WTC11 (cell line): ENCODE measurements around the gene FGF13.

ENCODE experiments used
- CTCF ChIP-seq: fragments of 200-600 bp; IDR thresholded peaks from 2 replicates; pipeline ENCODE4 v1.8.0; 2022; ENCODE audit warnings: antibody characterized with exemption
- MYBL2 ChIP-seq: sonication (generic); formaldehyde crosslinking; IDR thresholded peaks from 2 replicates; pipeline ENCODE4 v1.8.1; 2023; ENCODE audit warnings: mild to moderate bottlenecking, moderate library complexity, missing genetic modification reagents

- TF ChIP-seq MYBL2 (no peak), CTCF (no peak)
Measured at GRCh38 chrX:138754861-138755260, 43.3 kb upstream of the FGF13 start.
